ENCODE data around the gene CD81.
A peak's percentile ranks its signal among the peaks of the same experiment; 100 is the strongest.

Gene CD81

DNA sequence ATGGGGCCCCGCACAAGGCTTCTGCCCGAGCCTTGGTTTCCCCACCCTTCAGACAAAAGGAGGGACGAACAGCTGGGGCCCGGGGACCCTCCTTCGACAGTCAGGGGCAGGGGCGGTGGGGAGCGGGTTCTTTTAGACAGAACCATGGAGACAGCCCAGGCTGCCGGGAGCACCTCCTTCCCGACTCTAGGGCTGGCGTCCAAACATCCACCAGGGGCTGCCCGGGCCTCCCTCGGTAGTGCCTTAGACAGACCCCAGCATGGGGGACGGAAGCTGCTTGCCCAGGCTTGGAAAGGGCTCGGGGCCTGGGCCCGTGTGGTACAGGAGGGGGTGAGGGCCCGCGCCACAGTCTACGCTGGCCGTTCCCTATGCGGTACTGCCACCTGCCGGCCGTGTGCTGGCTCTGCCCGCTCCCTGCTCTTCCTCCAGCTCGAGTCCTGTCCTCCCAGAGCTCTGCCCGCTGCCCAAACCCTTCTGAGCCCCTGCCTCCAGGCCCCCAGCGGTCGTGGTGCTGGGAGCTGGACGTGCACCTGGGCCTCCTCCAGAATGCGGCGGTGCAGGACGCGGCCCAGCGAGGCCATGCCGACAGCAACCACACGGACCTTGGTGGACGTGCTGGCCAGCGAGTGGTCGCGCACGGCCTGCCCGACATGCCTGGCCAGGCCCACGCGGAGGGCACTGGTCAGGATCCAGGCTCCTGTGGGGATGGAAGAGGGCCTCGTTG, 43.6 kb downstream of the CD81 start:
- Histone ChIP-seq H3K4me1 (ENCODE audit: insufficient read depth, low read length, poor library complexity, severe bottlenecking) (no peaks in the 10 kb centered on the region), H3K4me2 (ENCODE audit: low read depth, low read length, poor library complexity, severe bottlenecking) (peak overlapping the region; percentile 30), H3K27me3 (ENCODE audit: insufficient read depth, low read length, poor library complexity, severe bottlenecking) (no peaks in the 10 kb centered on the region), H3K9me3 (ENCODE audit: insufficient read depth, low read depth, low read length) (no peaks in the 10 kb centered on the region), H2AFZ (ENCODE audit: low read length) (peak overlapping the region; percentile 69), H3K36me3 (ENCODE audit: insufficient read depth, low read length) (no peaks in the 10 kb centered on the region), H3K79me2 (ENCODE audit: insufficient read depth, low read length) (no peaks in the 10 kb centered on the region), H3K4me3 (ENCODE audit: low read length, poor library complexity, severe bottlenecking) (no peak overlapping the region), H3K9me2 (replicated peaks; ENCODE audit: low read depth, low read length) (no peaks in the 10 kb centered on the region), H3F3A (ENCODE audit: low read depth) (no peaks in the 10 kb centered on the region), H4K20me1 (ENCODE audit: insufficient read depth, low read length, poor library complexity, severe bottlenecking) (no peaks in the 10 kb centered on the region), H3K9ac (ENCODE audit: low read depth, low read length, poor library complexity, severe bottlenecking) (peak overlapping the region; percentile 43)
- TF ChIP-seq EZH2phosphoT487 (IDR thresholded peaks at IDR 0.05; ENCODE audit: borderline replicate concordance), result no peak
- TF ChIP-seq, protein P1, sequence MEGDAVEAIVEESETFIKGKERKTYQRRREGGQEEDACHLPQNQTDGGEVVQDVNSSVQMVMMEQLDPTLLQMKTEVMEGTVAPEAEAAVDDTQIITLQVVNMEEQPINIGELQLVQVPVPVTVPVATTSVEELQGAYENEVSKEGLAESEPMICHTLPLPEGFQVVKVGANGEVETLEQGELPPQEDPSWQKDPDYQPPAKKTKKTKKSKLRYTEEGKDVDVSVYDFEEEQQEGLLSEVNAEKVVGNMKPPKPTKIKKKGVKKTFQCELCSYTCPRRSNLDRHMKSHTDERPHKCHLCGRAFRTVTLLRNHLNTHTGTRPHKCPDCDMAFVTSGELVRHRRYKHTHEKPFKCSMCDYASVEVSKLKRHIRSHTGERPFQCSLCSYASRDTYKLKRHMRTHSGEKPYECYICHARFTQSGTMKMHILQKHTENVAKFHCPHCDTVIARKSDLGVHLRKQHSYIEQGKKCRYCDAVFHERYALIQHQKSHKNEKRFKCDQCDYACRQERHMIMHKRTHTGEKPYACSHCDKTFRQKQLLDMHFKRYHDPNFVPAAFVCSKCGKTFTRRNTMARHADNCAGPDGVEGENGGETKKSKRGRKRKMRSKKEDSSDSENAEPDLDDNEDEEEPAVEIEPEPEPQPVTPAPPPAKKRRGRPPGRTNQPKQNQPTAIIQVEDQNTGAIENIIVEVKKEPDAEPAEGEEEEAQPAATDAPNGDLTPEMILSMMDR (conservative IDR thresholded peaks at IDR 0.05; ENCODE audit: low read length), result peak; percentile 81

DNA sequence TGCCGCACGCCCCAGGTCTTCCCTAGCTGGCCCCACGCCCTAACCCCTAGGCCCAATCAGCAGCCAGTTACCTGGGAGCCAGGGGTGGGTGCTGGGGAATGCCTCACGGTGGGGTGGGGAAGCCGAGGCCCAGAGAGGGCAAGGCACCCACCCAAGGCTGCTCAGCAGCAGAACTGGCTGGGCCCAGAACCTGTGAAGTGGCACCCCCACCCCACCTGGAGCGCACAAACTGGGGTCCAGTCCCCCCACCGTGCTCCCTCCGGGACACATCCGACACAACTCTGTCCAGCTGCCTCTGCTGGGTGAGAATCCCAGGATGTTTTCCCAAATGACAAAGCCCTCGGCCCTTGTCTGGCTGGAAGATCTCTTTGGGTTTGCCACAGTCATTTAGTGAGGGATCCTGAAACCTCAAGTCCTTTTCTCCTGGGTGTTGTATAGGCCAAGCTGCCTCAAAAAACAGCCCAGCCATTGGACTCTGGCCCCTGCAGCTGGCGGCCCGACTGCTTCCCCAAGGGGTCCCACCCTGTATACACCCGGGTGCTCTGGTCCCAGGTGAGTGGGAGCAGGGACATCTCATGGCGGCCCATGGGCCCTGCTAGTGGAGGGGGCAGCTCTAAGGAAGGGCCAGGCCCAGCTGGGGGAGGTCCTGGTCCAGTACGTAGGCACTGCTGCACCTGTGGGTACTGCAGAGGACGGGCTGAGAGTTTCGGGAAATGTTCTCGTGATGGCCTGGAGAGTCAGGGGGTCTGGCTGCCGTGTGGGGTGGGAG, 44.3 kb downstream of the CD81 start:
- no peaks in the 10 kb centered on the region for H3F3A ChIP-seq (ENCODE audit: low read depth)

DNA sequence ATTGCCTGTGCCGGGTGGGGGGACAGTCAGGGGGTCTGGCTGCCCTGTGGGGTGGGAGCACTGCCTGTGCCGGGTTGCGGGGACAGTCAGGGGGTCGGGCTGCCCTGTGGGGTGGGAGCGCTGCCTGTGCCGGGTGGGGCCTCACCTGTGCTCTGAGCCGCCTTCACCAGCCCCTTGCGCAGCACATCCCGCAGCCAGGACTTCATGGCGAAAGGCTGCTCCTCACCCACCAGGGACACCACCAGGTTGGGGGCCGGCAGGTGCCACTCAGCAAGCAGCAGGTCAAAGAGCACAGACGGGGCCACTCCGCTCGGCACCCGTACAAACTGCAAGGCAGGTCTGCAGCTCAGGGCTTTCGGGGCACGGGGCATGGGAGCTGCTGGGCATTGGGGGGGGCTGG, 44.9 kb downstream of the CD81 start:
- H3K27me3 ChIP-seq (ENCODE audit: insufficient read depth, low read length, poor library complexity, severe bottlenecking), result no peaks in the 10 kb centered on the region
- no peaks in the 10 kb centered on the region for H3K36me3 ChIP-seq (ENCODE audit: insufficient read depth, low read length)
- H3K79me2 ChIP-seq (ENCODE audit: insufficient read depth, low read length), result no peaks in the 10 kb centered on the region
- H3K4me3 ChIP-seq (ENCODE audit: low read length, poor library complexity, severe bottlenecking), result no peak overlapping the region
- H3K9ac ChIP-seq (ENCODE audit: low read depth, low read length, poor library complexity, severe bottlenecking), result no peak overlapping the region
- no peaks in the 10 kb centered on the region for H3K9me2 ChIP-seq (replicated peaks; ENCODE audit: low read depth, low read length)
- no peaks in the 10 kb centered on the region for H3K4me1 ChIP-seq (ENCODE audit: insufficient read depth, low read length, poor library complexity, severe bottlenecking)
- no peaks in the 10 kb centered on the region for H4K20me1 ChIP-seq (ENCODE audit: insufficient read depth, low read length, poor library complexity, severe bottlenecking)
- H2AFZ ChIP-seq (ENCODE audit: low read length), result no peak overlapping the region
- no peak for TF ChIP-seq EZH2phosphoT487 (IDR thresholded peaks at IDR 0.05; ENCODE audit: borderline replicate concordance)
- H3K4me2 ChIP-seq (ENCODE audit: low read depth, low read length, poor library complexity, severe bottlenecking), result no peak overlapping the region
- H3F3A ChIP-seq (ENCODE audit: low read depth), result no peaks in the 10 kb centered on the region
- H3K9me3 ChIP-seq (ENCODE audit: insufficient read depth, low read depth, low read length), result no peaks in the 10 kb centered on the region

More for the DNA sequence above, 44.3 kb downstream of the CD81 start:
- TF ChIP-seq, protein P1 (conservative IDR thresholded peaks at IDR 0.05; ENCODE audit: low read length), result no peak
- no peak for TF ChIP-seq EZH2phosphoT487 (IDR thresholded peaks at IDR 0.05; ENCODE audit: borderline replicate concordance)
- no peaks in the 10 kb centered on the region for H3K36me3 ChIP-seq (ENCODE audit: insufficient read depth, low read length)
- no peak overlapping the region for H3K9ac ChIP-seq (ENCODE audit: low read depth, low read length, poor library complexity, severe bottlenecking)
- no peaks in the 10 kb centered on the region for H3K9me3 ChIP-seq (ENCODE audit: insufficient read depth, low read depth, low read length)
- no peak overlapping the region for H3K4me3 ChIP-seq (ENCODE audit: low read length, poor library complexity, severe bottlenecking)
- no peaks in the 10 kb centered on the region for H4K20me1 ChIP-seq (ENCODE audit: insufficient read depth, low read length, poor library complexity, severe bottlenecking)
- no peaks in the 10 kb centered on the region for H3K27me3 ChIP-seq (ENCODE audit: insufficient read depth, low read length, poor library complexity, severe bottlenecking)
- no peak overlapping the region for H3K4me2 ChIP-seq (ENCODE audit: low read depth, low read length, poor library complexity, severe bottlenecking)
- H3K4me1 ChIP-seq (ENCODE audit: insufficient read depth, low read length, poor library complexity, severe bottlenecking), result no peaks in the 10 kb centered on the region
- H3K9me2 ChIP-seq (replicated peaks; ENCODE audit: low read depth, low read length), result no peaks in the 10 kb centered on the region
- no peak overlapping the region for H2AFZ ChIP-seq (ENCODE audit: low read length)
- no peaks in the 10 kb centered on the region for H3K79me2 ChIP-seq (ENCODE audit: insufficient read depth, low read length)

Measured in Loucy (cell line).